Smooth muscle cell (in vitro differentiated cells): ENCODE data around the gene EML6. TPM values are rescaled to one million over a fixed set of nuclear protein-coding genes. Genes with fewer than 3 reads are reported as not detected.

Experiments
- DNase-seq: peaks from one replicate; lab custom pipeline; 2025; ENCODE audit not compliant: unreplicated experiment; lab: John Stamatoyannopoulos, UW
- H2AFZ ChIP-seq: fragments of 200-600 bp; sonication (generic); 2 replicates; pipeline ENCODE4 v1.6.0; 2016; ENCODE audit warnings: antibody characterized with exemption, low read depth, mild to moderate bottlenecking
- H3F3A ChIP-seq: fragments of 200-600 bp; sonication (generic); 2 replicates; pipeline ENCODE4 v1.6.0; 2017; ENCODE audit warnings: antibody characterized with exemption, low read depth
- H3K27ac ChIP-seq: fragments of 200-600 bp; sonication (generic); 2 replicates; pipeline ENCODE4 v1.5.1; 2016; ENCODE audit warnings: low read depth, mild to moderate bottlenecking
- H3K27me3 ChIP-seq: fragments of 200-600 bp; sonication (generic); 2 replicates; pipeline ENCODE4 v1.6.1; 2016; ENCODE audit warnings: low read depth, mild to moderate bottlenecking
- H3K36me3 ChIP-seq: fragments of 200-600 bp; sonication (generic); 2 replicates; pipeline ENCODE4 v1.5.1; 2016; ENCODE audit warnings: low read depth
- H3K4me1 ChIP-seq: fragments of 200-600 bp; sonication (generic); 2 replicates; pipeline ENCODE4 v1.5.1; 2016; ENCODE audit warnings: low read depth
- H3K4me2 ChIP-seq: fragments of 200-600 bp; sonication (generic); 2 replicates; pipeline ENCODE4 v1.6.0; 2016; ENCODE audit warnings: mild to moderate bottlenecking
- H3K4me3 ChIP-seq: fragments of 200-600 bp; sonication (generic); 2 replicates; pipeline ENCODE4 v1.5.1; 2016; ENCODE audit warnings: mild to moderate bottlenecking
- H3K79me2 ChIP-seq: fragments of 200-600 bp; sonication (generic); 2 replicates; pipeline ENCODE4 v1.6.0; 2016; ENCODE audit warnings: low read depth, mild to moderate bottlenecking
- H3K9ac ChIP-seq: fragments of 200-600 bp; sonication (generic); 2 replicates; pipeline ENCODE4 v1.6.0; 2016; ENCODE audit warnings: low read depth
- H3K9me3 ChIP-seq: fragments of 200-600 bp; sonication (generic); replicated peaks from 2 replicates; pipeline ENCODE4 v1.5.1; 2016; ENCODE audit warnings: low read depth
- H4K20me1 ChIP-seq: fragments of 200-600 bp; sonication (generic); 2 replicates; pipeline ENCODE4 v1.6.0; 2016; ENCODE audit warnings: low read depth
- CTCF ChIP-seq: fragments of 200-600 bp; sonication (generic); IDR thresholded peaks from 2 replicates; pipeline ENCODE4 v1.5.1; 2017; ENCODE audit warnings: borderline replicate concordance, mild to moderate bottlenecking, antibody characterized with exemption; ENCODE audit not compliant: insufficient read depth, poor library complexity, severe bottlenecking
- WGBS: methylation state at CpG from one replicate; pipeline ENCODE4 v1.1.7; 2016; ENCODE audit warnings: low lambda C conversion rate; 5-methylcytosine and 5-hydroxymethylcytosine counted together
- polyA plus RNA-seq: library from polyadenylated mRNA; unstranded; fragments of >200 nt; fragmentation: Nextera tagmentation; extraction: Ambion mirVana; gene quantifications from 2 replicates; pipeline ENCODE4 v1.2.1, GENCODE V29; 2016
- total RNA-seq: library from RNA; depleted of rRNA; stranded (reverse); fragments of >200 nt; gene quantifications from 2 replicates; pipeline ENCODE4 v1.2.3, GENCODE V29; 2014

EML6 gene
- total and polyA plus RNA-seq, 2 experiments from 2014 or later = 0.49 to 0.54 TPM

- no peaks in the 10 kb centered on the region for H3K4me1 ChIP-seq
- H2AFZ ChIP-seq = no peak overlapping the region
- no peak for DNase-seq
- no peak overlapping the region for H3K27ac ChIP-seq
- H3F3A ChIP-seq = no peaks in the 10 kb centered on the region
- no peaks in the 10 kb centered on the region for H3K79me2 ChIP-seq
- no peaks in the 10 kb centered on the region for H3K36me3 ChIP-seq
- H3K4me2 ChIP-seq = no peak overlapping the region
- H3K4me3 ChIP-seq = no peak overlapping the region
- no peaks in the 10 kb centered on the region for H4K20me1 ChIP-seq
- no peak overlapping the region for H3K9ac ChIP-seq
- no peaks in the 10 kb centered on the region for H3K27me3 ChIP-seq
- H3K9me3 ChIP-seq = no peaks in the 10 kb centered on the region
- TF ChIP-seq CTCF = no peak
Observed at GRCh38 chr2:54738281-54738680, 14.8 kb downstream of the EML6 start.

DNA sequence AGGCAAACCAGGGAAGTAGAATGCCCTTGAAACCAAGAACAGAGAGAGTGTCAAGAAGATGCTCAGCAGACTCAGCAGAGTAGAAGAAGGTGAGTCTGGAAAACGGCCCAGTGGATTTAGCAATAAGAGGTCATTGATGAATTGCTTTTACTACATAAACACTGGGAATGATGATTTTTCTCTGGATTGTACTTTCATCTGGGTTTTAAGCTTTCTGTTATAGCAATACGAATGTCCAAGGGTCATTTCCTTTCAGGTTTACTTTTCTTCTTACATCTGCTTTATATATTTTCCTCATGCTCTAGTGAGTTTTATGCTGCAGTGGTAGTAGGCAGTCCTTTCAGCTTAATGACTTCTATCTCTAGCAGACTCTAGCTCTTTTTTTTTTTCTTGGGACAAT is 16.9 kb downstream of the EML6 start:
- 92% methylated on average over 2 of the region's 2 CpGs for WGBS
- Histone ChIP-seq H4K20me1 (no peaks in the 10 kb centered on the region), H3K4me2 (no peak overlapping the region), H3K27me3 (no peaks in the 10 kb centered on the region), H3K4me3 (no peak overlapping the region), H2AFZ (no peak overlapping the region), H3K9me3 (no peaks in the 10 kb centered on the region), H3K4me1 (no peaks in the 10 kb centered on the region), H3K79me2 (no peaks in the 10 kb centered on the region), H3K36me3 (no peaks in the 10 kb centered on the region), H3K9ac (no peak overlapping the region), H3F3A (no peaks in the 10 kb centered on the region), H3K27ac (no peak overlapping the region)
- no peak for DNase-seq
- TF ChIP-seq CTCF = no peak

DNA sequence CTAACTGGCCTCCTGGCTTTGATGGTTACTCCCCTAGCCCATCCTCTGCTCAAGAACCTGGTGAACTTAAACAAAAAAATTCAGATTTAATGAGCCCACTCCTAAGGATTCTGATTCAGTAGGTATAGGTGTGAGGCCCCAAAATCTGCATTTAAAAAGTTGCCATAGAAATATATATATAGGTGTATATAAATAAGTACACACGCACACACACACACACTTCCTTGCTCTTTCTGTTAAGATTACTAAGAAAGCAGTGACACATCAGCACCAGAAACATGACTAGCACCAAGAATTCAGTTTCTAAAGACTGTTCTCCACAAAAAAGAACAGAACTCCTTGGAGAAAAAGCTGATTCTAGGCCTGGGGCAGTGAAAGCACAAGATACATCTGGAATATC is 17.8 kb downstream of the EML6 start:
- Histone ChIP-seq H3F3A (no peaks in the 10 kb centered on the region), H3K4me1 (no peaks in the 10 kb centered on the region), H3K79me2 (no peaks in the 10 kb centered on the region), H3K9me3 (no peaks in the 10 kb centered on the region), H3K9ac (no peak overlapping the region), H3K36me3 (no peaks in the 10 kb centered on the region), H3K4me2 (no peak overlapping the region), H3K27ac (no peak overlapping the region), H3K4me3 (no peak overlapping the region), H3K27me3 (no peaks in the 10 kb centered on the region), H2AFZ (no peak overlapping the region), H4K20me1 (no peaks in the 10 kb centered on the region)
- DNase-seq = no peak
- 82% methylated on average over 1 of the region's 1 CpG for WGBS
- no peak for TF ChIP-seq CTCF

GRCh38 chr2:54750040-54750439 is 26.6 kb downstream of the EML6 start:
- H3K27me3 ChIP-seq = no peaks in the 10 kb centered on the region
- H4K20me1 ChIP-seq = no peaks in the 10 kb centered on the region
- H3K36me3 ChIP-seq = no peaks in the 10 kb centered on the region
- H3K9me3 ChIP-seq = no peaks in the 10 kb centered on the region
- no peak overlapping the region for H2AFZ ChIP-seq
- no peaks in the 10 kb centered on the region for H3K79me2 ChIP-seq
- no peaks in the 10 kb centered on the region for H3K4me1 ChIP-seq
- no peak for DNase-seq
- no peak overlapping the region for H3K27ac ChIP-seq
- H3K4me2 ChIP-seq = no peak overlapping the region
- H3K4me3 ChIP-seq = no peak overlapping the region
- H3K9ac ChIP-seq = no peak overlapping the region
- no peak for TF ChIP-seq CTCF
- 90% methylated on average over 5 of the region's 5 CpGs for WGBS
- no peaks in the 10 kb centered on the region for H3F3A ChIP-seq
